ENCODE results near the gene SORT1. TPM values are rescaled to one million over a fixed set of nuclear protein-coding genes. Genes with fewer than 3 reads are reported as not detected.

SORT1 gene
- polyA plus RNA-seq, 1 of the 3 experiments (the other 2 are of a cell fraction), result 8.5 TPM

- no peak for TF ChIP-seq CHD2 (IDR thresholded peaks at IDR 0.05; ENCODE audit: low read length, partially characterized antibody)
- peak; percentile 40; the same call in 1 of the 2 replicates for TF ChIP-seq JUND (IDR thresholded peaks at IDR 0.05)
- TF ChIP-seq NRF1 (IDR thresholded peaks at IDR 0.05; ENCODE audit: low read depth, low read length), result no peak
- no peak for TF ChIP-seq ELF1 (IDR thresholded peaks at IDR 0.05)
- no peak for TF ChIP-seq SMC3 (IDR thresholded peaks at IDR 0.05; ENCODE audit: low read depth, low read length)
- no peak for TF ChIP-seq GATA2 (CRISPR knock-in tag; IDR thresholded peaks at IDR 0.05)
- TF ChIP-seq RXRA (IDR thresholded peaks at IDR 0.05; ENCODE audit: borderline replicate concordance, low read depth), result no peak
- TF ChIP-seq MXI1 (IDR thresholded peaks at IDR 0.05; ENCODE audit: low read depth, low read length), result no peak
- no peak for TF ChIP-seq USF1 (IDR thresholded peaks at IDR 0.05; ENCODE audit: borderline replicate concordance, low read depth)
- no peak for TF ChIP-seq TEAD4 (IDR thresholded peaks at IDR 0.05; ENCODE audit: borderline replicate concordance, insufficient read depth)
- no peak for TF ChIP-seq YY1 (IDR thresholded peaks at IDR 0.05; ENCODE audit: low read depth)
- TF ChIP-seq EZH2phosphoT487 (IDR thresholded peaks at IDR 0.05; ENCODE audit: borderline replicate concordance, low read depth), result no peak
- no peak for TF ChIP-seq FOXM1 (IDR thresholded peaks at IDR 0.05; ENCODE audit: low read depth)
- 0 out of 2 replicates have a peak, but pooled peaks have one; percentile 50 for TF ChIP-seq MAX (IDR thresholded peaks at IDR 0.05; ENCODE audit: low read depth)
- no peak for TF ChIP-seq RAD21 (IDR thresholded peaks at IDR 0.05; ENCODE audit: low read length)
- no peak for TF ChIP-seq ZBTB33 (IDR thresholded peaks at IDR 0.05; ENCODE audit: borderline replicate concordance, low read depth)
- no peak for TF ChIP-seq GABPA (IDR thresholded peaks at IDR 0.05; ENCODE audit: low read depth)
- TF ChIP-seq TCF12 (IDR thresholded peaks at IDR 0.05), result peak; percentile 74
- TF ChIP-seq PBX3 (IDR thresholded peaks at IDR 0.05), result no peak
- TF ChIP-seq NFIC (IDR thresholded peaks at IDR 0.05; ENCODE audit: borderline replicate concordance), result no peak
- TF ChIP-seq POLR2AphosphoS5 (IDR thresholded peaks at IDR 0.05; ENCODE audit: low read depth, low read length), result no peak
Measured at GRCh38 chr1:109274533-109275476, 122.9 kb downstream of the SORT1 start (continued).
